Measurements from ENCODE around the gene TGM2. TPM values are rescaled to one million over a fixed set of nuclear protein-coding genes. Genes with fewer than 3 reads are reported as not detected.

The TGM2 gene
- total and polyA plus RNA-seq, 2 donors (not counting 3 experiments of a cell fraction or from before 2014, with no cell fraction given), result 861 to 868 TPM

DNA sequence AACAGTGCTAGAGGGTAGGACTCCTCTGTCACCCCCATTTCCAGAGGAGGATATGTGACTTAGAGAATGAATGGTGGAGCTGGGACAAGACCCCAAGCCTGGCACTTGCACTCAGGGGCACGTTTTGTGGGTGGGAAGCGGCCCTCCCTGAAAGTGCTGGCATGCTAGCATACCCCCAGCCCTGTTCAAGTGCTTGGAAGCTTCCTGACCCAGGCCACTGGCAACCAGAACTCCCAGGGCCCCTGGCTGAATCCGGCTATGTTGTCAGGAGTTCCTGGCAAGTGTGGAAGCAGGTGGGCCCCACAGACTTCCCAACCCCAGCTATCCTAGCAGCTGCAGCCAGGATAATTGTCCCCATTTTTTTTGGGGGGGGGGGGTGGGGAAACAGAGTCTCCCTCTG is 35.6 kb upstream of the TGM2 start:
- dilution Hi-C loops (cut with MboI; ENCODE audit: extremely low pct_ligation_motif_present, low sequenced_read_pairs), result no loop called here
- no TSS peak for BruUV-seq (replicated peaks)

More for the DNA sequence above, 35.6 kb upstream of the TGM2 start:
- Histone ChIP-seq H3K4me2 (ENCODE audit: insufficient read depth, low read length) (no peak overlapping the region), H3K27ac (ENCODE audit: insufficient read depth, low read depth, low read length) (no peak overlapping the region), H3K79me2 (ENCODE audit: control insufficient read depth, insufficient read depth, low read length) (no peaks in the 10 kb centered on the region), H3K9ac (replicated peaks; ENCODE audit: extremely low read depth, insufficient read depth, low read length) (no peak overlapping the region), H3K36me3 (ENCODE audit: control insufficient read depth in 2 of 2, extremely low read depth in 1 of 2, insufficient read depth in 2 of 2, low read length in 2 of 2) (no peaks in the 10 kb centered on the region), H3K27me3 (ENCODE audit: control insufficient read depth in 2 of 2, insufficient read depth in 2 of 2, low read length in 2 of 2) (peaks cover 0 to 2% of the 10 kb centered on the region in 2 experiments), H3K4me1 (ENCODE audit: control insufficient read depth, extremely low read depth, insufficient read depth, low read length) (no peaks in the 10 kb centered on the region), H3K9me3 (replicated peaks; ENCODE audit: control insufficient read depth, insufficient read depth, low read length) (no peaks in the 10 kb centered on the region), H3K4me3 (replicated peaks in 1 of 3; ENCODE audit: insufficient read depth in 1 of 3, low read depth in 1 of 3, low read length in 3 of 3) (no peak overlapping the region), H4K20me1 (replicated peaks; ENCODE audit: control insufficient read depth, extremely low read depth, insufficient read depth, low read length) (no peaks in the 10 kb centered on the region), H3K9me1 (replicated peaks; ENCODE audit: control insufficient read depth, extremely low read depth, insufficient read depth, low read length) (no peaks in the 10 kb centered on the region), H2AFZ (ENCODE audit: low read depth, low read length) (no peak overlapping the region)
- ChIA-PET POLR2A (no interaction called here), CTCF (interaction anchor here (0.5 to 1.9 kb wide), 6 partner anchors 9 to 208 kb away, joined by 3 to 7 read pairs (median 4); no protein-coding TSS in a partner anchor)
- TF ChIP-seq, protein P1, sequence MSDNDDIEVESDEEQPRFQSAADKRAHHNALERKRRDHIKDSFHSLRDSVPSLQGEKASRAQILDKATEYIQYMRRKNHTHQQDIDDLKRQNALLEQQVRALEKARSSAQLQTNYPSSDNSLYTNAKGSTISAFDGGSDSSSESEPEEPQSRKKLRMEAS (IDR thresholded peaks at IDR 0.05; ENCODE audit: insufficient read depth, insufficient read length), result no peak
- TF ChIP-seq FOS (IDR thresholded peaks at IDR 0.05; ENCODE audit: borderline replicate concordance, insufficient read depth, low read length) (no peak), POLR2A (IDR thresholded peaks at IDR 0.05; ENCODE audit: low read depth, low read length) (no peak), GATA2 (IDR thresholded peaks at IDR 0.05; ENCODE audit: insufficient read depth, insufficient read length, low read depth, low read length) (no peak), JUN (IDR thresholded peaks at IDR 0.05; ENCODE audit: borderline replicate concordance, insufficient read depth, insufficient read length, low read depth) (no peak), EZH2 (IDR thresholded peaks at IDR 0.05; ENCODE audit: borderline replicate concordance, low read depth, low read length, severe bottlenecking) (no peak), MYC (IDR thresholded peaks at IDR 0.05; ENCODE audit: low read depth, low read length) (no peak), POLR2AphosphoS5 (IDR thresholded peaks at IDR 0.05; ENCODE audit: insufficient read depth, low read depth, low read length) (no peak)
- TF ChIP-seq, protein P2, sequence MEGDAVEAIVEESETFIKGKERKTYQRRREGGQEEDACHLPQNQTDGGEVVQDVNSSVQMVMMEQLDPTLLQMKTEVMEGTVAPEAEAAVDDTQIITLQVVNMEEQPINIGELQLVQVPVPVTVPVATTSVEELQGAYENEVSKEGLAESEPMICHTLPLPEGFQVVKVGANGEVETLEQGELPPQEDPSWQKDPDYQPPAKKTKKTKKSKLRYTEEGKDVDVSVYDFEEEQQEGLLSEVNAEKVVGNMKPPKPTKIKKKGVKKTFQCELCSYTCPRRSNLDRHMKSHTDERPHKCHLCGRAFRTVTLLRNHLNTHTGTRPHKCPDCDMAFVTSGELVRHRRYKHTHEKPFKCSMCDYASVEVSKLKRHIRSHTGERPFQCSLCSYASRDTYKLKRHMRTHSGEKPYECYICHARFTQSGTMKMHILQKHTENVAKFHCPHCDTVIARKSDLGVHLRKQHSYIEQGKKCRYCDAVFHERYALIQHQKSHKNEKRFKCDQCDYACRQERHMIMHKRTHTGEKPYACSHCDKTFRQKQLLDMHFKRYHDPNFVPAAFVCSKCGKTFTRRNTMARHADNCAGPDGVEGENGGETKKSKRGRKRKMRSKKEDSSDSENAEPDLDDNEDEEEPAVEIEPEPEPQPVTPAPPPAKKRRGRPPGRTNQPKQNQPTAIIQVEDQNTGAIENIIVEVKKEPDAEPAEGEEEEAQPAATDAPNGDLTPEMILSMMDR (IDR thresholded peaks at IDR 0.05; ENCODE audit: extremely low read depth in 1 of 2, insufficient read depth in 1 of 2, low read depth in 1 of 2, low read length in 2 of 2), result no peak
- FAIRE-seq (no peak), DNase-seq (ENCODE audit: low read depth, low spot score) (no peak)
- intact Hi-C loops (cut with micrococcal nuclease), result no loop called here
